Motor neuron (in vitro differentiated cells): ENCODE data around the gene MAML2. TPM values are rescaled to one million over a fixed set of nuclear protein-coding genes. Genes with fewer than 3 reads are reported as not detected.
A peak's percentile ranks its signal among the peaks of the same experiment; 100 is the strongest.

Experiments used
- ATAC-seq, 8 experiments: fragments of 200-7000 bp; cut with Tn5 transposase; replicated peaks in 6 of 8; 2 replicates each; pipeline ENCODE4 v1.8.0; 2021; ENCODE audit warnings: mild to moderate bottlenecking in 8 of 8, moderate library complexity in 8 of 8
- H3K27ac ChIP-seq, 2 donors: fragments of 250-450 bp; sonication (Bioruptor Pico); 2 replicates each; pipeline ENCODE4 v1.9.0; 2021; ENCODE audit warnings: antibody characterized with exemption in 2 of 2, mild to moderate bottlenecking in 2 of 2, moderate library complexity in 1 of 2
- H3K4me1 ChIP-seq, 2 donors: fragments of 250-450 bp; sonication (Bioruptor Pico); replicated peaks in 1 of 2; 2 replicates each; pipeline ENCODE4 v1.6.1; 2021; ENCODE audit warnings: antibody characterized with exemption in 2 of 2, mild to moderate bottlenecking in 2 of 2, moderate library complexity in 1 of 2
- H3K4me3 ChIP-seq, 5 donors: fragments of 250-450 bp; sonication (Bioruptor Pico); 2 replicates each; pipeline ENCODE4 v1.9.0; 2021; ENCODE audit warnings: antibody characterized with exemption in 5 of 5, mild to moderate bottlenecking in 5 of 5, moderate library complexity in 4 of 5
- WGBS, 10 experiments: fragments of 450-650 bp; shearing (Covaris generic); methylation state at CpG; one replicate each; pipeline ENCODE4 v1.0.0; 2022; 5-methylcytosine and 5-hydroxymethylcytosine counted together
- in situ Hi-C, 9 experiments: fragments of 400-800 bp; cut with MboI; loops; one replicate each; pipeline ENCODE4 v1.15.0; 2021; ENCODE audit warnings: low sequenced_read_pairs in 9 of 9, low pct_unique_long_range_greater_than_20kb in 2 of 9; ENCODE audit not compliant: unreplicated experiment in 9 of 9
- total RNA-seq, 8 experiments: library from RNA; unstranded; fragments of 300-600 nt; gene quantifications; 2 replicates each; pipeline versions ENCODE4 v1.2.3 to v1.2.4, GENCODE V29; 2022

Gene MAML2
- total RNA-seq, 8 experiments from 2014 or later = 4.9 to 21.2 (median 6.4) TPM

- WGBS, 10 experiments = 83 to 98% (median 90%) methylated on average over 2 to 5 of the region's 5 CpGs; no CpG with 5 or more reads in 1 of the 10 experiments
- in situ Hi-C loops = no loop called here
Measured at GRCh38 chr11:95975343-95975742, 367.7 kb downstream of the MAML2 start.

GRCh38 chr11:95972060-95972459, 370.9 kb downstream of the MAML2 start:
- Histone ChIP-seq H3K4me1 (no peaks in the 10 kb centered on the region), H3K27ac (no peak overlapping the region), H3K4me3 (no peak overlapping the region)
- in situ Hi-C loops = no loop called here
- WGBS, 10 experiments = 17 to 79% (median 42%) methylated on average over 1 to 2 of the region's 2 CpGs; no CpG with 5 or more reads in 4 of the 10 experiments
- ATAC-seq = peak in 3 of 8 experiments; percentile 17 to 31 (median 20)

More at GRCh38 chr11:95975343-95975742, 367.7 kb downstream of the MAML2 start:
- Histone ChIP-seq H3K4me3 (no peak overlapping the region), H3K27ac (no peak overlapping the region), H3K4me1 (no peaks in the 10 kb centered on the region)
- no peak for ATAC-seq

GRCh38 chr11:95968585-95968984, 374.4 kb downstream of the MAML2 start:
- Histone ChIP-seq H3K4me3 (no peak overlapping the region), H3K4me1 (no peaks in the 10 kb centered on the region), H3K27ac (no peak overlapping the region)
- 33 to 100% (median 77%) methylated on average over 1 of the region's 1 CpG; no CpG with 5 or more reads in 1 of the 10 experiments for WGBS, 10 experiments
- in situ Hi-C loops = no loop called here
- ATAC-seq = no peak

- in situ Hi-C loops = no loop called here
- Histone ChIP-seq H3K4me1 (no peaks in the 10 kb centered on the region), H3K27ac (no peak overlapping the region), H3K4me3 (no peak overlapping the region)
- 60 to 100% (median 83%) methylated on average over 1 of the region's 1 CpG; no CpG with 5 or more reads in 3 of the 10 experiments for WGBS, 10 experiments
- no peak for ATAC-seq
Measured at GRCh38 chr11:95964281-95964680, 378.7 kb downstream of the MAML2 start.

GRCh38 chr11:95961758-95962157, 381.2 kb downstream of the MAML2 start:
- WGBS, 10 experiments = 0 to 100% (median 89%) methylated on average over 1 of the region's 1 CpG; no CpG with 5 or more reads in 1 of the 10 experiments
- no peak overlapping the region for H3K4me3 ChIP-seq
- ATAC-seq = peak in 3 of 8 experiments; percentile 94 to 97 (median 96)

GRCh38 chr11:95950905-95951304, 392.1 kb downstream of the MAML2 start:
- Histone ChIP-seq H3K4me1 (no peaks in the 10 kb centered on the region), H3K4me3 (no peak overlapping the region), H3K27ac (no peak overlapping the region)
- no peak for ATAC-seq
- in situ Hi-C loops = no loop called here

More at GRCh38 chr11:95961758-95962157, 381.2 kb downstream of the MAML2 start:
- no peaks in the 10 kb centered on the region for H3K4me1 ChIP-seq
- no peak overlapping the region for H3K27ac ChIP-seq
- in situ Hi-C loops = no loop called here

- in situ Hi-C loops = no loop called here
- no peak for ATAC-seq
- Histone ChIP-seq H3K4me1 (no peaks in the 10 kb centered on the region), H3K27ac (no peak overlapping the region), H3K4me3 (no peak overlapping the region)
- WGBS, 10 experiments = 40 to 100% (median 60%) methylated on average over 1 to 3 of the region's 3 CpGs; no CpG with 5 or more reads in 1 of the 10 experiments
Measured at GRCh38 chr11:95948637-95949036, 394.4 kb downstream of the MAML2 start.

GRCh38 chr11:95944623-95945022, 398.4 kb downstream of the MAML2 start:
- no peak overlapping the region for H3K27ac ChIP-seq
- no peak for ATAC-seq
- 7 to 100% (median 53%) methylated on average over 1 to 4 of the region's 4 CpGs; no CpG with 5 or more reads in 1 of the 10 experiments for WGBS, 10 experiments
- H3K4me3 ChIP-seq = no peak overlapping the region
- no peaks in the 10 kb centered on the region for H3K4me1 ChIP-seq
- in situ Hi-C loops = no loop called here

GRCh38 chr11:95943546-95943945, 399.4 kb downstream of the MAML2 start:
- Histone ChIP-seq H3K27ac (no peak overlapping the region), H3K4me1 (no peaks in the 10 kb centered on the region), H3K4me3 (no peak overlapping the region)
- in situ Hi-C loops = no loop called here
- ATAC-seq = no peak
- WGBS, 10 experiments = 43 to 100% (median 83%) methylated on average over 1 of the region's 1 CpG; no CpG with 5 or more reads in 2 of the 10 experiments

- in situ Hi-C loops = no loop called here
- WGBS, 10 experiments = 0 to 100% (median 86%) methylated on average over 1 to 6 of the region's 6 CpGs; no CpG with 5 or more reads in 1 of the 10 experiments
- H3K27ac ChIP-seq = no peak overlapping the region
- no peak for ATAC-seq
- H3K4me3 ChIP-seq = no peak overlapping the region
- H3K4me1 ChIP-seq = no peaks in the 10 kb centered on the region
Measured at GRCh38 chr11:95939091-95939490, 403.9 kb downstream of the MAML2 start.

- in situ Hi-C loops = no loop called here
- no peak overlapping the region for H3K4me3 ChIP-seq
- no peak for ATAC-seq
- H3K27ac ChIP-seq = no peak overlapping the region
- no peaks in the 10 kb centered on the region for H3K4me1 ChIP-seq
Measured at GRCh38 chr11:95937358-95937757, 405.6 kb downstream of the MAML2 start.

- no peak for ATAC-seq
- no peak overlapping the region for H3K4me3 ChIP-seq
- WGBS, 10 experiments = 52 to 94% (median 90%) methylated on average over 2 to 5 of the region's 5 CpGs; no CpG with 5 or more reads in 1 of the 10 experiments
- no peak overlapping the region for H3K27ac ChIP-seq
- in situ Hi-C loops = no loop called here
- no peaks in the 10 kb centered on the region for H3K4me1 ChIP-seq
Measured at GRCh38 chr11:95933594-95933993, 409.4 kb downstream of the MAML2 start.

- H3K27ac ChIP-seq = no peak overlapping the region
- 7 to 100% (median 61%) methylated on average over 1 of the region's 1 CpG for WGBS, 10 experiments
- in situ Hi-C loops = no loop called here
- H3K4me3 ChIP-seq = no peak overlapping the region
- H3K4me1 ChIP-seq = no peaks in the 10 kb centered on the region
- no peak for ATAC-seq
Measured at GRCh38 chr11:95931916-95932315, 411.1 kb downstream of the MAML2 start.

- no peak overlapping the region for H3K27ac ChIP-seq
- no peak overlapping the region for H3K4me3 ChIP-seq
- ATAC-seq = no peak
- in situ Hi-C loops = no loop called here
- H3K4me1 ChIP-seq = no peaks in the 10 kb centered on the region
- WGBS, 10 experiments = 13 to 63% (median 38%) methylated on average over 1 of the region's 1 CpG; no CpG with 5 or more reads in 1 of the 10 experiments
Measured at GRCh38 chr11:95930948-95931347, 412.0 kb downstream of the MAML2 start.
